H1 (cell line): ENCODE data around the gene PHRF1. TPM values are rescaled to one million over a fixed set of nuclear protein-coding genes. Genes with fewer than 3 reads are reported as not detected.
"Not testable (repeated sequence)": the region's sequence is repeated elsewhere in the genome, so short reads cannot be mapped to it uniquely, and the experiment has no call there.

Experiments
- CTCF ChIA-PET: fragments of 300-600 bp; sonication (Branson Sonifier 250); formaldehyde crosslinking; loops from one replicate; lab custom pipeline; 2021; ENCODE audit not compliant: partially characterized antibody; lab: Charles Lee
- POLR2A ChIA-PET: fragments of 300-600 bp; sonication (Branson Sonifier 250); formaldehyde crosslinking; loops from one replicate; lab custom pipeline; 2021; ENCODE audit warnings: inconsistent platforms; ENCODE audit not compliant: partially characterized antibody; lab: Charles Lee
- DNase-seq, 2 experiments: peaks; one replicate each; pipeline versions ENCODE4 v3.0.0 to v3.0.0-alpha.2; 2010 to 2022; ENCODE audit warnings: low spot score in 2 of 2, low read depth in 1 of 2, mixed read lengths in 1 of 2
- FAIRE-seq: peaks from 2 replicates; lab custom pipeline; 2011; peaks lifted over from hg19 to GRCh38; lab: Jason Lieb, UNC
- H2AFZ ChIP-seq: 2 replicates; pipeline ENCODE4 v1.8.1; 2012; ENCODE audit warnings: low read length, inconsistent platforms
- H2AK5ac ChIP-seq: 2 replicates; pipeline ENCODE4 v1.6.1; 2013; ENCODE audit warnings: low read depth, low read length
- H2BK120ac ChIP-seq: replicated peaks from 2 replicates; pipeline ENCODE3; 2013; ENCODE audit warnings: low read depth, low read length, inconsistent platforms
- H2BK12ac ChIP-seq: 2 replicates; pipeline ENCODE4 v1.6.1; 2013; ENCODE audit warnings: low read depth, low read length
- H2BK15ac ChIP-seq: 2 replicates; pipeline ENCODE4 v1.6.1; 2013; ENCODE audit warnings: low read length
- H2BK20ac ChIP-seq: 2 replicates; pipeline ENCODE4 v1.6.1; 2013; ENCODE audit warnings: low read length
- H2BK5ac ChIP-seq: 2 replicates; pipeline ENCODE4 v1.6.1; 2013; ENCODE audit warnings: low read depth, low read length
- H3K14ac ChIP-seq: 2 replicates; pipeline ENCODE4 v1.6.1; 2013; ENCODE audit warnings: inconsistent platforms; ENCODE audit not compliant: insufficient read length
- H3K18ac ChIP-seq: 2 replicates; pipeline ENCODE4 v1.6.1; 2013; ENCODE audit warnings: low read length; ENCODE audit errors: extremely low read depth
- H3K23ac ChIP-seq: 2 replicates; pipeline ENCODE4 v1.6.1; 2013; ENCODE audit warnings: inconsistent platforms; ENCODE audit not compliant: insufficient read length
- H3K23me2 ChIP-seq: 2 replicates; pipeline ENCODE4 v1.6.1; 2013; ENCODE audit warnings: low read depth, low read length
- H3K27ac ChIP-seq: 2 replicates; pipeline ENCODE4 v1.6.1; 2011; ENCODE audit warnings: low read depth, low read length, inconsistent platforms
- H3K27me3 ChIP-seq, 4 experiments: replicated peaks in 1 of 4; 1 replicate in 1 of 4; 2 replicates in 3 of 4; pipeline versions ENCODE4 v1.6.1 to v1.8.1; 2011 to 2013; ENCODE audit warnings: low read length in 3 of 4, mild to moderate bottlenecking in 3 of 4, inconsistent platforms in 2 of 4, mixed read lengths in 2 of 4, moderate library complexity in 1 of 4; ENCODE audit not compliant: control insufficient read depth in 3 of 4, insufficient read depth in 3 of 4; ENCODE audit errors: extremely low read depth in 1 of 4
- H3K36me3 ChIP-seq, 4 experiments: 2 replicates each; pipeline versions ENCODE4 v1.6.1 to v1.8.1; 2011 to 2013; ENCODE audit warnings: mild to moderate bottlenecking in 4 of 4, low read length in 3 of 4, moderate library complexity in 2 of 4, control low read depth in 1 of 4, inconsistent platforms in 1 of 4; ENCODE audit not compliant: insufficient read depth in 4 of 4, control insufficient read depth in 2 of 4
- H3K4ac ChIP-seq: replicated peaks from 2 replicates; pipeline ENCODE3; 2013; ENCODE audit warnings: low read length, low read depth, mixed read lengths, inconsistent platforms; ENCODE audit not compliant: insufficient read length
- H3K4me1 ChIP-seq, 4 experiments: replicated peaks in 1 of 4; 1 replicate in 1 of 4; 2 replicates in 3 of 4; pipeline versions ENCODE4 v1.6.1 to v1.8.1; 2011 to 2013; ENCODE audit warnings: low read length in 3 of 4, inconsistent platforms in 2 of 4, mixed read lengths in 1 of 4; ENCODE audit not compliant: insufficient read depth in 4 of 4, control insufficient read depth in 3 of 4
- H3K4me2 ChIP-seq, 2 experiments: 2 replicates each; pipeline versions ENCODE4 v1.6.1 to v1.8.1; 2011 to 2013; ENCODE audit warnings: low read depth in 2 of 2, low read length in 2 of 2, control low read depth in 1 of 2, inconsistent platforms in 1 of 2, mild to moderate bottlenecking in 1 of 2; ENCODE audit not compliant: insufficient read depth in 1 of 2
- H3K4me3 ChIP-seq, 4 experiments: fragments of 200-600, 300-600 bp in 1 of 4; sonication (generic), shearing (Covaris generic), sonication (Bioruptor Twin) in 1 of 4; 2 replicates each; pipeline versions ENCODE4 v1.5.1 to v1.8.1; 2011 to 2016; ENCODE audit warnings: low read length in 4 of 4, low read depth in 3 of 4, control low read depth in 2 of 4, inconsistent platforms in 2 of 4, mild to moderate bottlenecking in 2 of 4, mixed read lengths in 1 of 4, moderate library complexity in 1 of 4; ENCODE audit not compliant: insufficient read depth in 2 of 4; ENCODE audit errors: extremely low read depth in 1 of 4
- H3K56ac ChIP-seq: replicated peaks from 2 replicates; pipeline ENCODE3; 2013; ENCODE audit warnings: low read depth, mild to moderate bottlenecking, mixed read lengths, low read length, inconsistent platforms; ENCODE audit not compliant: insufficient read length
- H3K79me1 ChIP-seq: 2 replicates; pipeline ENCODE4 v1.6.1; 2013; ENCODE audit warnings: low read depth, low read length, control low read depth
- H3K79me2 ChIP-seq, 2 experiments: 2 replicates each; pipeline versions ENCODE4 v1.6.1 to v1.8.1; 2012 to 2013; ENCODE audit warnings: low read length in 2 of 2, mild to moderate bottlenecking in 2 of 2, inconsistent platforms in 1 of 2; ENCODE audit not compliant: insufficient read depth in 2 of 2, control insufficient read depth in 1 of 2
- H3K9ac ChIP-seq, 4 experiments: replicated peaks in 1 of 4; 1 replicate in 1 of 4; 2 replicates in 3 of 4; pipeline versions ENCODE4 v1.6.1 to v1.8.1; 2011 to 2013; ENCODE audit warnings: low read depth in 3 of 4, low read length in 3 of 4, control low read depth in 2 of 4, mild to moderate bottlenecking in 2 of 4, moderate library complexity in 2 of 4, inconsistent platforms in 1 of 4; ENCODE audit errors: extremely low read depth in 1 of 4
- H3K9me3 ChIP-seq, 2 experiments: 2 replicates each; pipeline versions ENCODE4 v1.6.1 to v1.8.1; 2012 to 2013; ENCODE audit warnings: mild to moderate bottlenecking in 2 of 2, moderate library complexity in 2 of 2, control low read depth in 1 of 2, inconsistent platforms in 1 of 2, low read depth in 1 of 2, low read length in 1 of 2, mixed read lengths in 1 of 2; ENCODE audit not compliant: insufficient read depth in 2 of 2
- H4K20me1 ChIP-seq, 2 experiments: replicated peaks in 1 of 2; 2 replicates each; pipeline versions ENCODE3 to v1.8.1; 2011 to 2013; ENCODE audit warnings: inconsistent platforms in 2 of 2, low read length in 2 of 2, mild to moderate bottlenecking in 1 of 2; ENCODE audit not compliant: insufficient read depth in 2 of 2, control insufficient read depth in 1 of 2
- H4K5ac ChIP-seq: 2 replicates; pipeline ENCODE4 v1.6.1; 2013; ENCODE audit warnings: low read length, low read depth, mixed read lengths, inconsistent platforms; ENCODE audit not compliant: insufficient read length
- H4K8ac ChIP-seq: 2 replicates; pipeline ENCODE4 v1.8.0; 2013; ENCODE audit warnings: mild to moderate bottlenecking, moderate library complexity, low read length, inconsistent platforms; ENCODE audit not compliant: insufficient read depth; ENCODE audit errors: extremely low read depth
- H4K91ac ChIP-seq: replicated peaks from 2 replicates; pipeline ENCODE3; 2013; ENCODE audit warnings: low read length, mixed read lengths, inconsistent platforms; ENCODE audit not compliant: insufficient read length
- WGBS, 2 experiments: shearing (Covaris generic) in 1 of 2; methylation state at CpG; one replicate each; pipeline versions ENCODE4 v1.1.6 to v1.1.7; 2013 to 2015; ENCODE audit warnings: low lambda C conversion rate in 2 of 2, mixed read lengths in 2 of 2, inconsistent platforms in 1 of 2, low coverage in 1 of 2, missing lambda C conversion rate in 1 of 2; ENCODE audit not compliant: insufficient replicate concordance in 2 of 2, insufficient coverage in 1 of 2, insufficient read length in 1 of 2; ENCODE audit errors: extremely low coverage in 1 of 2, missing lambda C conversion rate in 1 of 2; 5-methylcytosine and 5-hydroxymethylcytosine counted together
- polyA plus RNA-seq, 7 experiments: library from polyadenylated mRNA; depleted of rRNA in 3 of 7; stranded (reverse) in 5 of 7; unstranded in 2 of 7; fragments of >200 nt in 5 of 7; fragments of 200-250 nt in 2 of 7; gene quantifications; 1 replicate in 5 of 7; 2 replicates in 1 of 7; 4 replicates in 1 of 7; pipeline versions ENCODE4 v1.2.1 to v1.2.3, GENCODE V29; 2011 to 2013; ENCODE audit warnings: missing spikeins in 2 of 7, mixed read lengths in 2 of 7
- total RNA-seq: library from RNA; stranded (reverse); fragmentation: NEBNext Ultra II Directional; extraction: Animal tissue kit (Norgen Biotek cat#: 25700); gene quantifications from 2 replicates; pipeline ENCODE4 v1.2.1, GENCODE V29; 2021

PHRF1 gene
- total and polyA plus RNA-seq, 2 of the 8 experiments (the other 6 are each of a cell fraction or from before 2014, with no cell fraction given), result 13.4 to 37.3 TPM

- H3K23ac ChIP-seq, H3K79me2 ChIP-seq, H3K27ac ChIP-seq, H2BK120ac ChIP-seq, H2BK15ac ChIP-seq, H3K4ac ChIP-seq, H3K9me3 ChIP-seq, H3K9ac ChIP-seq, H2AK5ac ChIP-seq, H3K4me3 ChIP-seq, H3K23me2 ChIP-seq, FAIRE-seq, H2BK5ac ChIP-seq, H3K4me2 ChIP-seq, H3K56ac ChIP-seq, H3K14ac ChIP-seq, H3K18ac ChIP-seq, H3K27me3 ChIP-seq, H4K20me1 ChIP-seq, H3K4me1 ChIP-seq, H2BK12ac ChIP-seq, H4K8ac ChIP-seq, H3K79me1 ChIP-seq, H4K91ac ChIP-seq, CTCF ChIA-PET, H4K5ac ChIP-seq, H2AFZ ChIP-seq, H2BK20ac ChIP-seq, DNase-seq: not testable (repeated sequence)
- peaks cover 0 to 11% (median 5%) of the 10 kb centered on the region in 4 experiments; a peak in 4 of 8 replicates for H3K36me3 ChIP-seq
- POLR2A ChIA-PET, result interaction anchor here (0.6 to 4.2 kb wide), 6 partner anchors 8 to 190 kb away, joined by 3 to 19 read pairs (median 4); no protein-coding TSS in a partner anchor
- WGBS, 2 experiments, result 92% methylated on average over 8 of the region's 14 CpGs; no CpG with 5 or more reads in 1 of the 2 experiments
Measured at GRCh38 chr11:647672-648158, 71.4 kb downstream of the PHRF1 start.
